Nephron (organoid): ENCODE measurements around the gene MED13.
A peak's percentile ranks its signal among the peaks of the same experiment; 100 is the strongest.

ENCODE experiments used
- H3K27ac Mint-ChIP-seq, 3 experiments: 2 replicates each; pipeline ENCODE4 v1.8.0; 2020; ENCODE audit warnings: mixed read lengths in 3 of 3, mild to moderate bottlenecking in 2 of 3, moderate library complexity in 1 of 3
- H3K27me3 Mint-ChIP-seq: 2 replicates; pipeline ENCODE4 v1.8.0; 2021; ENCODE audit warnings: low read depth, mild to moderate bottlenecking, moderate library complexity, mixed read lengths
- H3K36me3 Mint-ChIP-seq: 2 replicates; pipeline ENCODE4 v1.8.0; 2020; ENCODE audit warnings: low read depth, mixed read lengths
- H3K4me1 Mint-ChIP-seq: 2 replicates; pipeline ENCODE4 v1.8.0; 2020; ENCODE audit warnings: mixed read lengths
- H3K4me3 Mint-ChIP-seq, 3 experiments: 2 replicates each; pipeline ENCODE4 v1.8.0; 2020; ENCODE audit warnings: mild to moderate bottlenecking in 3 of 3, mixed read lengths in 3 of 3, moderate library complexity in 2 of 3
- H3K9me3 Mint-ChIP-seq: 2 replicates; pipeline ENCODE4 v1.8.0; 2020; ENCODE audit warnings: mixed read lengths
- CTCF ChIP-seq, 3 experiments: fragments of 200-600 bp; sonication (generic); IDR thresholded peaks; one replicate each; pipeline ENCODE4 v1.5.0; 2021; ENCODE audit warnings: antibody characterized with exemption in 3 of 3; ENCODE audit not compliant: unreplicated experiment in 3 of 3

MED13 gene

GRCh38 chr17:62109924-62110323 is 44.8 kb upstream of the MED13 start:
- no peak for TF ChIP-seq CTCF (IDR thresholded peaks at IDR 0.05; ENCODE audit: unreplicated experiment in 3 of 3)
- no peaks in the 10 kb centered on the region for H3K36me3 Mint-ChIP-seq
- no peak overlapping the region for H3K4me3 Mint-ChIP-seq
- peaks cover 21% of the 10 kb centered on the region for H3K27me3 Mint-ChIP-seq
- peaks cover 6% of the 10 kb centered on the region for H3K4me1 Mint-ChIP-seq
- H3K9me3 Mint-ChIP-seq: peaks cover 4% of the 10 kb centered on the region
- H3K27ac Mint-ChIP-seq: no peak overlapping the region

- H3K4me3 Mint-ChIP-seq: no peak overlapping the region
Observed at GRCh38 chr17:62109378-62109902, 44.4 kb upstream of the MED13 start.

GRCh38 chr17:62105861-62106260 is 40.8 kb upstream of the MED13 start:
- Mint-ChIP-seq H3K27me3 (peaks cover 6% of the 10 kb centered on the region), H3K9me3 (no peaks in the 10 kb centered on the region), H3K4me3 (no peak overlapping the region), H3K36me3 (no peaks in the 10 kb centered on the region), H3K27ac (no peak overlapping the region), H3K4me1 (no peaks in the 10 kb centered on the region)
- no peak for TF ChIP-seq CTCF (IDR thresholded peaks at IDR 0.05; ENCODE audit: unreplicated experiment in 3 of 3)

More at GRCh38 chr17:62109378-62109902, 44.4 kb upstream of the MED13 start:
- peak; percentile 30 to 59 (median 37) for TF ChIP-seq CTCF (IDR thresholded peaks at IDR 0.05; ENCODE audit: unreplicated experiment in 3 of 3)
- Mint-ChIP-seq H3K27ac (no peak overlapping the region), H3K27me3 (peaks cover 21% of the 10 kb centered on the region), H3K4me1 (peaks cover 6% of the 10 kb centered on the region), H3K9me3 (peaks cover 4% of the 10 kb centered on the region), H3K36me3 (no peaks in the 10 kb centered on the region)

- H3K27me3 Mint-ChIP-seq: peaks cover 5% of the 10 kb centered on the region
- H3K27ac Mint-ChIP-seq: no peak overlapping the region
- H3K4me3 Mint-ChIP-seq: no peak overlapping the region
- no peaks in the 10 kb centered on the region for H3K9me3 Mint-ChIP-seq
- no peak for TF ChIP-seq CTCF (IDR thresholded peaks at IDR 0.05; ENCODE audit: unreplicated experiment in 3 of 3)
- no peaks in the 10 kb centered on the region for H3K36me3 Mint-ChIP-seq
- H3K4me1 Mint-ChIP-seq: no peaks in the 10 kb centered on the region
Observed at GRCh38 chr17:62105357-62105756, 40.3 kb upstream of the MED13 start.

GRCh38 chr17:62101515-62101914 is 36.4 kb upstream of the MED13 start:
- Mint-ChIP-seq H3K36me3 (no peaks in the 10 kb centered on the region), H3K4me1 (no peaks in the 10 kb centered on the region), H3K27ac (peak overlapping the region in 1 of 3 experiments; percentile 67), H3K9me3 (no peaks in the 10 kb centered on the region), H3K4me3 (no peak overlapping the region), H3K27me3 (peaks cover 5% of the 10 kb centered on the region)
- no peak for TF ChIP-seq CTCF (IDR thresholded peaks at IDR 0.05; ENCODE audit: unreplicated experiment in 3 of 3)

GRCh38 chr17:62101090-62101489 is 36.0 kb upstream of the MED13 start:
- no peak for TF ChIP-seq CTCF (IDR thresholded peaks at IDR 0.05; ENCODE audit: unreplicated experiment in 3 of 3)
- H3K27ac Mint-ChIP-seq: peak overlapping the region in 1 of 3 experiments; percentile 67
- H3K9me3 Mint-ChIP-seq: no peaks in the 10 kb centered on the region
- H3K27me3 Mint-ChIP-seq: peaks cover 5% of the 10 kb centered on the region
- H3K4me3 Mint-ChIP-seq: no peak overlapping the region
- H3K36me3 Mint-ChIP-seq: no peaks in the 10 kb centered on the region
- no peaks in the 10 kb centered on the region for H3K4me1 Mint-ChIP-seq
